Right renal cortex interstitium (tissue), 3 donors: ENCODE measurements around the gene PCBD1. TPM values are rescaled to one million over a fixed set of nuclear protein-coding genes. Genes with fewer than 3 reads are reported as not detected.

ENCODE experiments used
- DNase-seq, 3 donors: peaks; one replicate each; pipeline ENCODE4 v3.0.0-alpha.2; 2013; ENCODE audit warnings: low read depth in 3 of 3, low spot score in 2 of 3
- polyA plus RNA-seq, 3 donors: library from polyadenylated mRNA; unstranded; fragments of 120-200 nt; gene quantifications; one replicate each; pipeline ENCODE4 v1.2.1, GENCODE V29; 2013; ENCODE audit not compliant: insufficient read length in 3 of 3

PCBD1 gene
- polyA plus RNA-seq, 3 donors, result 116 to 132 (median 129) TPM

- no peak for DNase-seq
Measured at GRCh38 chr10:70905071-70906021, 17.0 kb upstream of the PCBD1 start.

GRCh38 chr10:70903262-70903921, 15.0 kb upstream of the PCBD1 start:
- DNase-seq, result peak in 1 of 3 donors; percentile 36

- no peak for DNase-seq
Measured at GRCh38 chr10:70902661-70903261, 14.4 kb upstream of the PCBD1 start.

GRCh38 chr10:70901276-70901878, 13.0 kb upstream of the PCBD1 start:
- no peak for DNase-seq

- DNase-seq, result no peak
Measured at GRCh38 chr10:70899096-70899495, 10.7 kb upstream of the PCBD1 start.

- no peak for DNase-seq
Measured at GRCh38 chr10:70898687-70899086, 10.3 kb upstream of the PCBD1 start.

GRCh38 chr10:70896551-70896950, 8.2 kb upstream of the PCBD1 start:
- DNase-seq, result no peak

GRCh38 chr10:70894416-70894815, 6.1 kb upstream of the PCBD1 start:
- DNase-seq, result no peak

GRCh38 chr10:70893227-70894006, 5.1 kb upstream of the PCBD1 start:
- no peak for DNase-seq

- DNase-seq, result no peak
Measured at GRCh38 chr10:70892631-70893030, 4.3 kb upstream of the PCBD1 start.

GRCh38 chr10:70891627-70892026, 3.3 kb upstream of the PCBD1 start:
- no peak for DNase-seq

- DNase-seq, result peak in 2 of 3 donors; percentile 45 to 46
Measured at GRCh38 chr10:70890917-70891431, 2.6 kb upstream of the PCBD1 start.

GRCh38 chr10:70889291-70889690, 926 bp upstream of the PCBD1 start:
- DNase-seq, result no peak

- DNase-seq, result no peak
Measured at GRCh38 chr10:70886921-70887665, 1.3 kb downstream of the PCBD1 start.

GRCh38 chr10:70885931-70886903, 2.1 kb downstream of the PCBD1 start:
- DNase-seq, result no peak

- no peak for DNase-seq
Measured at GRCh38 chr10:70885481-70885880, 2.9 kb downstream of the PCBD1 start.

- no peak for DNase-seq
Measured at GRCh38 chr10:70884741-70885140, 3.6 kb downstream of the PCBD1 start.

GRCh38 chr10:70880077-70880534, 8.3 kb downstream of the PCBD1 start:
- DNase-seq, result peak in 2 of 3 donors; percentile 34 to 69
